ENCODE data around the gene KY. TPM values are rescaled to one million over a fixed set of nuclear protein-coding genes. Genes with fewer than 3 reads are reported as not detected.

KY gene
- total RNA-seq, 4 donors from 2014 or later = 0.68 to 3.3 (median 1.8) TPM

DNA sequence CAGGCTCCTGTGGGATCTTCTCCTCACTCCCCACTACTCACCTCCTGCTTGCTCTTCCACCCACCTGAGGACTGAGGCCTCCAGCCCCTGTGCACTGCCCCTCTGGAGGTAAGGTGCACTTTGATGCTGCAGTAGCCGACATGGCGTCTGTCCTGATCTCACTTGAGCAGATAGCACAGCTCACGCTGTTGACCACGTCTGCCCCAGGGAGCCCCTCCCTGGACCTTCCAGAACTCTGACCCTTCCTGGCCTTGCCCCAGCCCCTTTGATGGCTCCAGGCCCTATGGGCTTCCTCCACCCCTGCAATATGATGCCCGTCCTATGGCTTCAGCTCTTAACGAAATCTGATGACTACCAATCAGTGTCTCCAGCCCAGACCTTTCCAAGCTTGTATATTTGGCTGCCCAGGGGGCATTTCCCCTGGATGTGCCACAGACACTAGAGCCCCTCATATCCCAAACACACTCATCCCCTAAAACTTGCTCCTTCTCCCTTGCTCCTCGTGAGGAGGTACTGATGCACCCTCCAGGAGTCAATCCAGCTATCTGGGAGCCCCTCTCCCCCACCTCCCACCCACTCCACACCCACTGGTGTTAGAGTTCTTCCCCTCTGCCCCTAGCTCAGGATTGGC is 27.1 kb downstream of the KY start:
- no peak for ATAC-seq
- Histone ChIP-seq H3K27ac (no peak overlapping the region), H3K4me3 (no peak overlapping the region), H3K36me3 (no peaks in the 10 kb centered on the region), H3K4me1 (peaks cover 0 to 6% of the 10 kb centered on the region in 2 donors), H3K27me3 (no peaks in the 10 kb centered on the region), H3K9me3 (no peaks in the 10 kb centered on the region)
- TF ChIP-seq CTCF (IDR thresholded peaks at IDR 0.05 in 4 of 5, conservative IDR thresholded peaks at IDR 0.05 in 1 of 5) (no peak), POLR2A (IDR thresholded peaks at IDR 0.05) (no peak)
- DNase-seq = no peak
- in situ Hi-C loops (cut with MboI; ENCODE audit: low sequenced_read_pairs in 4 of 4) = loop anchor here in 3 of 4 donors (25.0 kb wide), 1 partner anchor 1264 kb away; no protein-coding TSS in a partner anchor
- intact Hi-C loops (cut with DNase I; ENCODE audit: low total_unique reads) = no loop called here

DNA sequence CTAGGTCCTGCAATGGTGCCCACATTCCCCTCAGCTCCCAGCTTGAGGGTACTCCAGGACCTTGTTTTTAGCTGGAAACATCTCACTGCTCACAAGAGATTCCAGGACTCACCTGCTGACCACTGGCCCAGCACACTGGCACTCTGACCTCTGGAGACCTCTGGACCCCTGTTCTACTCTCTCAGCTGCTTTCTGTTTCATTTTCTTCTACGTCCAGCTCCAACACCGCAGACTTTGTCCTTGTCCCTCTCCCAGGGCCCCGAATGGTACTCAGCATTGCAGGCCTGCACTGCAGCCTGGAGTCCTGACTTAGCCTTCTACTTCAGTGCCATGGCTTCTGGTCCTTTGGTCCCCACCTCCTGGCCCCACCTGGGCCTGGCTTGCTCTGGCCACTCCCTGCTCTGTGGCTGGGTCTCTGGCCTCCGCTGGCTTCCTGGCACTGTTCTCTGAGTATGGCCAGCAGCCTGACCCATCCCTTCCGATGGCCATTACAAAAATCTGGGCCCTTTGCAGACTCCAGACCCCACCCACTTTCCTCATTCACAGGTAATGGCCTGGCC is 27.9 kb downstream of the KY start:
- TF ChIP-seq CTCF (IDR thresholded peaks at IDR 0.05 in 4 of 5, conservative IDR thresholded peaks at IDR 0.05 in 1 of 5) (no peak), POLR2A (IDR thresholded peaks at IDR 0.05) (no peak)
- Histone ChIP-seq H3K27ac (no peak overlapping the region), H3K4me3 (no peak overlapping the region), H3K27me3 (no peaks in the 10 kb centered on the region), H3K36me3 (no peaks in the 10 kb centered on the region), H3K9me3 (no peaks in the 10 kb centered on the region), H3K4me1 (peaks cover 0 to 6% of the 10 kb centered on the region in 2 donors)
- DNase-seq (no peak), ATAC-seq (no peak)
- intact Hi-C loops (cut with DNase I; ENCODE audit: low total_unique reads) (no loop called here), in situ Hi-C loops (cut with MboI; ENCODE audit: low sequenced_read_pairs in 4 of 4) (loop anchor here in 3 of 4 donors (25.0 kb wide), 1 partner anchor 1264 kb away; no protein-coding TSS in a partner anchor)

- H3K9me3 ChIP-seq = no peaks in the 10 kb centered on the region
- H3K4me3 ChIP-seq = no peak overlapping the region
- no peaks in the 10 kb centered on the region for H3K27me3 ChIP-seq
- DNase-seq (no peak), ATAC-seq (no peak)
- H3K4me1 ChIP-seq = peaks cover 0 to 6% of the 10 kb centered on the region in 2 donors
- no peak overlapping the region for H3K27ac ChIP-seq
- no peak for TF ChIP-seq CTCF (IDR thresholded peaks at IDR 0.05 in 4 of 5, conservative IDR thresholded peaks at IDR 0.05 in 1 of 5)
- intact Hi-C loops (cut with DNase I; ENCODE audit: low total_unique reads) = no loop called here
- in situ Hi-C loops (cut with MboI; ENCODE audit: low sequenced_read_pairs in 4 of 4) = loop anchor here in 3 of 4 donors (25.0 kb wide), 1 partner anchor 1265 kb away; no protein-coding TSS in a partner anchor
- no peaks in the 10 kb centered on the region for H3K36me3 ChIP-seq
Measured at GRCh38 chr3:134621854-134622253, 29.0 kb downstream of the KY start.

DNA sequence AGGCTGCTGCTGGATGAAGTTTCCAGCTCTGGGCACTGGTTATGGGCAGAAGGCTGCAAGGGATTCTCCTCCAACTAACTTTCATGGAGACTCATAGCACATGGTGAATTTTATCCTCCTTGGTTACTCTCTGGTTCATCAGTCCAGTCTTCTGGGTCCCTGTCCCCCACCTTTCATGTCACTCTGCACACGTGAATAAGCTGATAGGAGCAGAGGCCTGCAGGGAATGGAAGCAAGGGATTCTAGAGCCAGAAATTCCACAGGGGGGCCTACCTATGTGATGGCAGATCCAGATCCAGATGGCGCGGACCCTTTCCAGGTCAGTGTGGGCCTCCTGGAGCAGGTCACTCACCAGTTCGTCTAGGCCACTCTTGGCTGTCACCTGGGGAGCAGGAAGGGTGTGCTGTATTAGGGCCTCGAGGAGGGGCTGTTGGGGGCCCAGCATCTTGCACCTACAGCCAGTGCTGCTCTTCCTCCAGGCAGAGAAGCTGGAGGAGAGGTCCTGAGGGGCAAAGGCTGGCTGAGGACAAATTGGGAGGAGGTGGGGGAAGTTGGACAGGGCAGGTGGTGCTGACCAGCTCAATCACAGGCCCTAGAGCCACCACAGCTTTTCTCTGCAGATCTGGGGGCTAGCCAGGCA is 30.2 kb downstream of the KY start:
- H3K9me3 ChIP-seq = no peaks in the 10 kb centered on the region
- in situ Hi-C loops (cut with MboI; ENCODE audit: low sequenced_read_pairs in 4 of 4) = loop anchor here in 3 of 4 donors (25.0 kb wide), 1 partner anchor 1267 kb away; no protein-coding TSS in a partner anchor
- no peak for TF ChIP-seq CTCF (IDR thresholded peaks at IDR 0.05 in 4 of 5, conservative IDR thresholded peaks at IDR 0.05 in 1 of 5)
- no peak for TF ChIP-seq POLR2A (IDR thresholded peaks at IDR 0.05)
- no peak for ATAC-seq
- DNase-seq = no peak
- no peak overlapping the region for H3K4me3 ChIP-seq
- intact Hi-C loops (cut with DNase I; ENCODE audit: low total_unique reads) = no loop called here
- no peak overlapping the region for H3K27ac ChIP-seq
- H3K27me3 ChIP-seq = no peaks in the 10 kb centered on the region
- H3K36me3 ChIP-seq = no peaks in the 10 kb centered on the region
- H3K4me1 ChIP-seq = peaks cover 0 to 6% of the 10 kb centered on the region in 2 donors

Data from gastrocnemius medialis (tissue), 4 donors.